ENCODE results near the gene COPB2.
A peak's percentile ranks its signal among the peaks of the same experiment; 100 is the strongest.
"Not testable (repeated sequence)": the region's sequence is repeated elsewhere in the genome, so short reads cannot be mapped to it uniquely, and the experiment has no call there.

The COPB2 gene

GRCh38 chr3:139418144-139418543 is 28.7 kb upstream of the COPB2 start:
- H3K4me1 ChIP-seq (ENCODE audit: control insufficient read depth, insufficient read depth, low read length), result no peaks in the 10 kb centered on the region
- no peaks in the 10 kb centered on the region for H3K36me3 ChIP-seq (ENCODE audit: control insufficient read depth in 2 of 2, insufficient read depth in 2 of 2, low read length in 2 of 2)
- peaks cover 0 to 7% of the 10 kb centered on the region in 2 donors for H3K9me3 ChIP-seq (ENCODE audit: control insufficient read depth in 2 of 2, low read length in 2 of 2)
- no peaks in the 10 kb centered on the region for H3K27me3 ChIP-seq (ENCODE audit: control insufficient read depth in 1 of 2, insufficient read depth in 2 of 2, low read length in 2 of 2)
- no peak overlapping the region for H3K9ac ChIP-seq (ENCODE audit: low read length in 2 of 2)
- H3K4me3 ChIP-seq (ENCODE audit: low read length in 2 of 2), result no peak overlapping the region
- no peak overlapping the region for H3K27ac ChIP-seq (ENCODE audit: low read length)

GRCh38 chr3:139416275-139416674 is 26.8 kb upstream of the COPB2 start:
- Histone ChIP-seq H3K4me3 (ENCODE audit: low read length in 2 of 2) (no peak overlapping the region), H3K27ac (ENCODE audit: low read length) (no peak overlapping the region), H3K36me3 (ENCODE audit: control insufficient read depth in 2 of 2, insufficient read depth in 2 of 2, low read length in 2 of 2) (no peaks in the 10 kb centered on the region), H3K4me1 (ENCODE audit: control insufficient read depth, insufficient read depth, low read length) (no peaks in the 10 kb centered on the region), H3K9me3 (ENCODE audit: control insufficient read depth in 2 of 2, low read length in 2 of 2) (peaks cover 0 to 7% of the 10 kb centered on the region in 2 donors), H3K9ac (ENCODE audit: low read length in 2 of 2) (no peak overlapping the region), H3K27me3 (ENCODE audit: control insufficient read depth in 1 of 2, insufficient read depth in 2 of 2, low read length in 2 of 2) (no peaks in the 10 kb centered on the region)

GRCh38 chr3:139414608-139415224 is 25.3 kb upstream of the COPB2 start:
- H3K36me3 ChIP-seq (ENCODE audit: control insufficient read depth in 2 of 2, insufficient read depth in 2 of 2, low read length in 2 of 2), result no peaks in the 10 kb centered on the region
- no peak overlapping the region for H3K4me3 ChIP-seq (ENCODE audit: low read length in 2 of 2)
- H3K27ac ChIP-seq (ENCODE audit: low read length), result no peak overlapping the region
- H3K9ac ChIP-seq (ENCODE audit: low read length in 2 of 2), result no peak overlapping the region
- H3K9me3 ChIP-seq (ENCODE audit: control insufficient read depth in 2 of 2, low read length in 2 of 2), result peaks cover 0 to 7% of the 10 kb centered on the region in 2 donors
- no peaks in the 10 kb centered on the region for H3K27me3 ChIP-seq (ENCODE audit: control insufficient read depth in 1 of 2, insufficient read depth in 2 of 2, low read length in 2 of 2)
- H3K4me1 ChIP-seq (ENCODE audit: control insufficient read depth, insufficient read depth, low read length), result no peaks in the 10 kb centered on the region

- H3K9me3 ChIP-seq (ENCODE audit: control insufficient read depth in 2 of 2, low read length in 2 of 2); H3K27me3 ChIP-seq (ENCODE audit: control insufficient read depth in 1 of 2, insufficient read depth in 2 of 2, low read length in 2 of 2); H3K9ac ChIP-seq (ENCODE audit: low read length in 2 of 2); H3K27ac ChIP-seq (ENCODE audit: low read length); H3K36me3 ChIP-seq (ENCODE audit: control insufficient read depth in 2 of 2, insufficient read depth in 2 of 2, low read length in 2 of 2); H3K4me1 ChIP-seq (ENCODE audit: control insufficient read depth, insufficient read depth, low read length); H3K4me3 ChIP-seq (ENCODE audit: low read length in 2 of 2): not testable (repeated sequence)
Observed at GRCh38 chr3:139412891-139413290, 23.4 kb upstream of the COPB2 start.

GRCh38 chr3:139401155-139401554 is 11.7 kb upstream of the COPB2 start:
- not testable (repeated sequence) for H3K27me3 ChIP-seq (ENCODE audit: control insufficient read depth in 1 of 2, insufficient read depth in 2 of 2, low read length in 2 of 2); H3K9ac ChIP-seq (ENCODE audit: low read length in 2 of 2); H3K27ac ChIP-seq (ENCODE audit: low read length); H3K4me3 ChIP-seq (ENCODE audit: low read length in 2 of 2); H3K4me1 ChIP-seq (ENCODE audit: control insufficient read depth, insufficient read depth, low read length); H3K36me3 ChIP-seq (ENCODE audit: control insufficient read depth in 2 of 2, insufficient read depth in 2 of 2, low read length in 2 of 2); H3K9me3 ChIP-seq (ENCODE audit: control insufficient read depth in 2 of 2, low read length in 2 of 2)

GRCh38 chr3:139396707-139397106 is 7.3 kb upstream of the COPB2 start:
- Histone ChIP-seq H3K36me3 (ENCODE audit: control insufficient read depth in 2 of 2, insufficient read depth in 2 of 2, low read length in 2 of 2) (no peaks in the 10 kb centered on the region), H3K9ac (ENCODE audit: low read length in 2 of 2) (no peak overlapping the region), H3K27ac (ENCODE audit: low read length) (no peak overlapping the region), H3K4me1 (ENCODE audit: control insufficient read depth, insufficient read depth, low read length) (no peaks in the 10 kb centered on the region), H3K27me3 (ENCODE audit: control insufficient read depth in 1 of 2, insufficient read depth in 2 of 2, low read length in 2 of 2) (no peaks in the 10 kb centered on the region), H3K4me3 (ENCODE audit: low read length in 2 of 2) (no peak overlapping the region), H3K9me3 (ENCODE audit: control insufficient read depth in 2 of 2, low read length in 2 of 2) (no peaks in the 10 kb centered on the region)

- Histone ChIP-seq H3K9me3 (ENCODE audit: control insufficient read depth in 2 of 2, low read length in 2 of 2) (no peaks in the 10 kb centered on the region), H3K36me3 (ENCODE audit: control insufficient read depth in 2 of 2, insufficient read depth in 2 of 2, low read length in 2 of 2) (no peaks in the 10 kb centered on the region), H3K27me3 (ENCODE audit: control insufficient read depth in 1 of 2, insufficient read depth in 2 of 2, low read length in 2 of 2) (no peaks in the 10 kb centered on the region), H3K9ac (ENCODE audit: low read length in 2 of 2) (no peak overlapping the region), H3K4me3 (ENCODE audit: low read length in 2 of 2) (no peak overlapping the region), H3K27ac (ENCODE audit: low read length) (no peak overlapping the region), H3K4me1 (ENCODE audit: control insufficient read depth, insufficient read depth, low read length) (no peaks in the 10 kb centered on the region)
Observed at GRCh38 chr3:139394116-139394515, 4.7 kb upstream of the COPB2 start.

GRCh38 chr3:139388821-139389551 is 461 bp downstream of the COPB2 start:
- Histone ChIP-seq H3K9ac (ENCODE audit: low read length in 2 of 2) (peak overlapping the region; percentile 97 to 99), H3K4me3 (ENCODE audit: low read length in 2 of 2) (peak overlapping the region; percentile 93 to 94), H3K27me3 (ENCODE audit: control insufficient read depth in 1 of 2, insufficient read depth in 2 of 2, low read length in 2 of 2) (no peaks in the 10 kb centered on the region), H3K4me1 (ENCODE audit: control insufficient read depth, insufficient read depth, low read length) (no peaks in the 10 kb centered on the region), H3K36me3 (ENCODE audit: control insufficient read depth in 2 of 2, insufficient read depth in 2 of 2, low read length in 2 of 2) (no peaks in the 10 kb centered on the region), H3K27ac (ENCODE audit: low read length) (peak overlapping the region; percentile 95), H3K9me3 (ENCODE audit: control insufficient read depth in 2 of 2, low read length in 2 of 2) (no peaks in the 10 kb centered on the region)

GRCh38 chr3:139388077-139388476 is 1.4 kb downstream of the COPB2 start:
- H3K27ac ChIP-seq (ENCODE audit: low read length), result no peak overlapping the region
- no peaks in the 10 kb centered on the region for H3K27me3 ChIP-seq (ENCODE audit: control insufficient read depth in 1 of 2, insufficient read depth in 2 of 2, low read length in 2 of 2)
- no peaks in the 10 kb centered on the region for H3K36me3 ChIP-seq (ENCODE audit: control insufficient read depth in 2 of 2, insufficient read depth in 2 of 2, low read length in 2 of 2)
- no peaks in the 10 kb centered on the region for H3K4me1 ChIP-seq (ENCODE audit: control insufficient read depth, insufficient read depth, low read length)
- H3K9me3 ChIP-seq (ENCODE audit: control insufficient read depth in 2 of 2, low read length in 2 of 2), result no peaks in the 10 kb centered on the region
- peak overlapping the region in 1 of 2 donors; percentile 93 for H3K4me3 ChIP-seq (ENCODE audit: low read length in 2 of 2)
- no peak overlapping the region for H3K9ac ChIP-seq (ENCODE audit: low read length in 2 of 2)

- not testable (repeated sequence) for H3K27me3 ChIP-seq (ENCODE audit: control insufficient read depth in 1 of 2, insufficient read depth in 2 of 2, low read length in 2 of 2); H3K9ac ChIP-seq (ENCODE audit: low read length in 2 of 2); H3K27ac ChIP-seq (ENCODE audit: low read length); H3K9me3 ChIP-seq (ENCODE audit: control insufficient read depth in 2 of 2, low read length in 2 of 2); H3K4me1 ChIP-seq (ENCODE audit: control insufficient read depth, insufficient read depth, low read length); H3K4me3 ChIP-seq (ENCODE audit: low read length in 2 of 2)
- peaks cover 9 to 25% of the 10 kb centered on the region in 2 donors for H3K36me3 ChIP-seq (ENCODE audit: control insufficient read depth in 2 of 2, insufficient read depth in 2 of 2, low read length in 2 of 2)
Observed at GRCh38 chr3:139382291-139382690, 7.2 kb downstream of the COPB2 start.

GRCh38 chr3:139380575-139380974 is 8.9 kb downstream of the COPB2 start:
- H3K36me3 ChIP-seq (ENCODE audit: control insufficient read depth in 2 of 2, insufficient read depth in 2 of 2, low read length in 2 of 2), result peaks cover 14 to 28% of the 10 kb centered on the region in 2 donors
- no peaks in the 10 kb centered on the region for H3K9me3 ChIP-seq (ENCODE audit: control insufficient read depth in 2 of 2, low read length in 2 of 2)
- H3K4me1 ChIP-seq (ENCODE audit: control insufficient read depth, insufficient read depth, low read length), result no peaks in the 10 kb centered on the region
- no peak overlapping the region for H3K9ac ChIP-seq (ENCODE audit: low read length in 2 of 2)
- H3K27me3 ChIP-seq (ENCODE audit: control insufficient read depth in 1 of 2, insufficient read depth in 2 of 2, low read length in 2 of 2), result no peaks in the 10 kb centered on the region
- no peak overlapping the region for H3K4me3 ChIP-seq (ENCODE audit: low read length in 2 of 2)
- no peak overlapping the region for H3K27ac ChIP-seq (ENCODE audit: low read length)
